ENCODE results near the gene SLIT3.
A peak's percentile ranks its signal among the peaks of the same experiment; 100 is the strongest.

SLIT3 gene

GRCh38 chr5:169160405-169160901 is 140.5 kb downstream of the SLIT3 start:
- no peaks in the 10 kb centered on the region for H3K36me3 ChIP-seq (ENCODE audit: control insufficient read depth, insufficient read depth, low read length)
- no peak overlapping the region for H3K9ac ChIP-seq
- peaks cover 52% of the 10 kb centered on the region for H3K4me1 ChIP-seq
- H3K4me2 ChIP-seq (ENCODE audit: low read length) = no peak overlapping the region
- peak; percentile 18 for TF ChIP-seq CTCF (IDR thresholded peaks at IDR 0.05)
- H3K27ac ChIP-seq = peak overlapping the region; percentile 82
- no peaks in the 10 kb centered on the region for H3K9me3 ChIP-seq (ENCODE audit: control insufficient read depth, low read length)
- no peaks in the 10 kb centered on the region for H3K27me3 ChIP-seq (ENCODE audit: control insufficient read depth, insufficient read depth, low read length)
- peaks cover 27% of the 10 kb centered on the region for H3K79me2 ChIP-seq
- peak overlapping the region; percentile 25 for H2AFZ ChIP-seq
- no peak overlapping the region for H3K4me3 ChIP-seq (ENCODE audit: low read depth, low read length)

- Histone ChIP-seq H3K9me3 (ENCODE audit: control insufficient read depth, low read length) (no peaks in the 10 kb centered on the region), H2AFZ (no peak overlapping the region), H3K27ac (no peak overlapping the region), H3K79me2 (peaks cover 27% of the 10 kb centered on the region), H3K4me2 (ENCODE audit: low read length) (no peak overlapping the region), H3K36me3 (ENCODE audit: control insufficient read depth, insufficient read depth, low read length) (no peaks in the 10 kb centered on the region), H3K9ac (no peak overlapping the region), H3K4me1 (peaks cover 45% of the 10 kb centered on the region), H3K4me3 (ENCODE audit: low read depth, low read length) (no peak overlapping the region), H3K27me3 (ENCODE audit: control insufficient read depth, insufficient read depth, low read length) (no peaks in the 10 kb centered on the region)
- no peak for TF ChIP-seq CTCF (IDR thresholded peaks at IDR 0.05)
These were observed 142.2 kb downstream of the SLIT3 start for GRCh38 chr5:169158764-169159163.

GRCh38 chr5:169157064-169157463 is 143.9 kb downstream of the SLIT3 start:
- H3K27me3 ChIP-seq (ENCODE audit: control insufficient read depth, insufficient read depth, low read length) = no peaks in the 10 kb centered on the region
- no peak for TF ChIP-seq CTCF (IDR thresholded peaks at IDR 0.05)
- H3K36me3 ChIP-seq (ENCODE audit: control insufficient read depth, insufficient read depth, low read length) = no peaks in the 10 kb centered on the region

GRCh38 chr5:169154679-169155078 is 146.3 kb downstream of the SLIT3 start:
- H3K4me1 ChIP-seq = peaks cover 27% of the 10 kb centered on the region

More at GRCh38 chr5:169157064-169157463, 143.9 kb downstream of the SLIT3 start:
- H3K9ac ChIP-seq = no peak overlapping the region
- H3K79me2 ChIP-seq = peaks cover 37% of the 10 kb centered on the region
- H3K4me2 ChIP-seq (ENCODE audit: low read length) = no peak overlapping the region
- H2AFZ ChIP-seq = no peak overlapping the region
- H3K4me3 ChIP-seq (ENCODE audit: low read depth, low read length) = no peak overlapping the region
- H3K9me3 ChIP-seq (ENCODE audit: control insufficient read depth, low read length) = no peaks in the 10 kb centered on the region
- peaks cover 46% of the 10 kb centered on the region for H3K4me1 ChIP-seq
- no peak overlapping the region for H3K27ac ChIP-seq

More at GRCh38 chr5:169154679-169155078, 146.3 kb downstream of the SLIT3 start:
- no peak overlapping the region for H3K27ac ChIP-seq
- no peaks in the 10 kb centered on the region for H3K9me3 ChIP-seq (ENCODE audit: control insufficient read depth, low read length)
- no peak overlapping the region for H3K4me2 ChIP-seq (ENCODE audit: low read length)
- no peaks in the 10 kb centered on the region for H3K36me3 ChIP-seq (ENCODE audit: control insufficient read depth, insufficient read depth, low read length)
- no peak overlapping the region for H2AFZ ChIP-seq
- H3K4me3 ChIP-seq (ENCODE audit: low read depth, low read length) = no peak overlapping the region
- H3K79me2 ChIP-seq = peaks cover 43% of the 10 kb centered on the region
- no peak for TF ChIP-seq CTCF (IDR thresholded peaks at IDR 0.05)
- no peak overlapping the region for H3K9ac ChIP-seq
- H3K27me3 ChIP-seq (ENCODE audit: control insufficient read depth, insufficient read depth, low read length) = no peaks in the 10 kb centered on the region
